MCF 10A (cell line): Measurements from ENCODE around the gene XYLT2. TPM values are rescaled to one million over a fixed set of nuclear protein-coding genes. Genes with fewer than 3 reads are reported as not detected.

ENCODE experiments used
- BruUV-seq: library from RNA; stranded (reverse); fragments of 400-500 nt; replicated peaks from 2 replicates; lab custom pipeline; 2021; lab: Mats Ljungman, UMichigan
- CTCF ChIA-PET: fragments of 300-600 bp; sonication (Branson Sonifier 250); formaldehyde crosslinking; extraction: SDS; loops from one replicate; lab custom pipeline; 2021; ENCODE audit warnings: antibody characterized with exemption, inconsistent platforms; lab: Yijun Ruan, JAX
- POLR2A ChIA-PET: fragments of 300-600, 350-650 bp; sonication (Branson Sonifier 250); formaldehyde crosslinking; extraction: SDS; loops from one replicate; lab custom pipeline; 2020; ENCODE audit warnings: antibody characterized with exemption, inconsistent platforms; lab: Yijun Ruan, JAX
- DNase-seq: peaks from one replicate; pipeline ENCODE4 v3.0.0-alpha.2; 2018; ENCODE audit not compliant: unreplicated experiment
- H3K27ac Mint-ChIP-seq: one replicate; pipeline ENCODE4 v1.8.0; 2022; ENCODE audit warnings: mild to moderate bottlenecking, low read depth, mixed read lengths; ENCODE audit not compliant: unreplicated experiment
- H3K27me3 Mint-ChIP-seq: one replicate; pipeline ENCODE4 v1.8.0; 2022; ENCODE audit warnings: mixed read lengths; ENCODE audit not compliant: insufficient read depth, unreplicated experiment
- H3K36me3 Mint-ChIP-seq: one replicate; pipeline ENCODE4 v1.8.0; 2022; ENCODE audit warnings: mild to moderate bottlenecking, moderate library complexity, mixed read lengths; ENCODE audit not compliant: insufficient read depth, unreplicated experiment
- H3K4me1 Mint-ChIP-seq: one replicate; pipeline ENCODE4 v1.8.0; 2022; ENCODE audit warnings: mixed read lengths; ENCODE audit not compliant: insufficient read depth, unreplicated experiment
- H3K4me3 Mint-ChIP-seq: one replicate; pipeline ENCODE4 v1.8.0; 2022; ENCODE audit warnings: mild to moderate bottlenecking, moderate library complexity, mixed read lengths; ENCODE audit not compliant: unreplicated experiment
- H3K9me3 Mint-ChIP-seq: one replicate; pipeline ENCODE4 v1.8.0; 2022; ENCODE audit warnings: mixed read lengths; ENCODE audit not compliant: unreplicated experiment
- intact Hi-C: fragments of 100-400 bp; cut with micrococcal nuclease; formaldehyde crosslinking; loops from 2 replicates; pipeline ENCODE4 v1.14.1; 2022
- total RNA-seq: library from RNA; stranded (reverse); gene quantifications from 2 replicates; pipeline ENCODE4 v1.2.3, GENCODE V29; 2022
- TF ChIP-seq, protein P1 (sequence below): fragments of 200-600 bp; IDR thresholded peaks from one replicate; pipeline ENCODE4 v1.8.0; 2022; ENCODE audit warnings: antibody characterized with exemption, mild to moderate bottlenecking; ENCODE audit not compliant: unreplicated experiment

XYLT2 gene
- total RNA-seq, 1 experiment from 2014 or later: 9.6 TPM

DNA sequence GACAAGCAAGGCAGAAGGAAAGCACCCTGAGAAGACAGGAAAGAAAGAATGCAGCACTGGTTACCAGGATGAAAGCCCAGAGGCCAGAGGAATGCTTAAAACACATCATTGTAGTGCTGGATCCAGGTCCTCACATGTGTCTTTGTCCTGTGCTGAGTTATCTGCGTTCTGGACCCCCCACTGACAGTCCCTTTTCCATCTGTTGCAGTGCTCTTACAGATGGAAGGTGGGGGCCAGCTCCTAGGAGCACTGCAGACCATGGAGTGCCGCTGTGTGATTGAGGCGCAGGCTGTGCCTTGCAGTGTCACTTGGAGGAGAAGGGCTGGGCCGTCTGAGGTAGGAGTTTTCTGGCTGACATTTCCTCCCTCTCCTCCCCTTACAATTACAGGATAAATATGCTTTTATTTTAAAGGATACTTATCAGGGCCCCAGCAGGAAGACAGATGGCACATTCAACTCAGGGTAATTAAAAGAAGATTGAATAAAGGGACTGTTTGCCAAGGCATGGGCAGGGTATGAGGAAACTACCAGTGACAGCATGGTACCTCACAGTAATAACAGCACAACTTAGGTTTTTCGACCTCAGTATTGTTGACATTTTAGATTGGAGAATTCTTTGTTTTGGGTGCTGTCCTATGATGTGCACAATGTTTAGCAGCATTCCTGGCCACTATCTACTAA is 30.1 kb downstream of the XYLT2 start:
- no peak overlapping the region for H3K4me3 Mint-ChIP-seq
- intact Hi-C loops: no loop called here
- no peaks in the 10 kb centered on the region for H3K27me3 Mint-ChIP-seq
- ChIA-PET CTCF (interaction anchor here (0.8 to 1.2 kb wide), 3 partner anchors 10 to 16 kb away, joined by 3 to 4 read pairs (median 3); no protein-coding TSS in a partner anchor), POLR2A (interaction anchor here (2.1 to 5.9 kb wide), 2 partner anchors 20 to 21 kb away, joined by 10 to 54 read pairs; partner anchors contain the start of gene LRRC59)
- H3K4me1 Mint-ChIP-seq: peaks cover 12% of the 10 kb centered on the region
- H3K9me3 Mint-ChIP-seq: no peaks in the 10 kb centered on the region
- no peak for DNase-seq
- no peak overlapping the region for H3K27ac Mint-ChIP-seq
- no TSS peak for BruUV-seq
- TF ChIP-seq, protein P1, sequence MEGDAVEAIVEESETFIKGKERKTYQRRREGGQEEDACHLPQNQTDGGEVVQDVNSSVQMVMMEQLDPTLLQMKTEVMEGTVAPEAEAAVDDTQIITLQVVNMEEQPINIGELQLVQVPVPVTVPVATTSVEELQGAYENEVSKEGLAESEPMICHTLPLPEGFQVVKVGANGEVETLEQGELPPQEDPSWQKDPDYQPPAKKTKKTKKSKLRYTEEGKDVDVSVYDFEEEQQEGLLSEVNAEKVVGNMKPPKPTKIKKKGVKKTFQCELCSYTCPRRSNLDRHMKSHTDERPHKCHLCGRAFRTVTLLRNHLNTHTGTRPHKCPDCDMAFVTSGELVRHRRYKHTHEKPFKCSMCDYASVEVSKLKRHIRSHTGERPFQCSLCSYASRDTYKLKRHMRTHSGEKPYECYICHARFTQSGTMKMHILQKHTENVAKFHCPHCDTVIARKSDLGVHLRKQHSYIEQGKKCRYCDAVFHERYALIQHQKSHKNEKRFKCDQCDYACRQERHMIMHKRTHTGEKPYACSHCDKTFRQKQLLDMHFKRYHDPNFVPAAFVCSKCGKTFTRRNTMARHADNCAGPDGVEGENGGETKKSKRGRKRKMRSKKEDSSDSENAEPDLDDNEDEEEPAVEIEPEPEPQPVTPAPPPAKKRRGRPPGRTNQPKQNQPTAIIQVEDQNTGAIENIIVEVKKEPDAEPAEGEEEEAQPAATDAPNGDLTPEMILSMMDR: no peak
- H3K36me3 Mint-ChIP-seq: peaks cover 19% of the 10 kb centered on the region

DNA sequence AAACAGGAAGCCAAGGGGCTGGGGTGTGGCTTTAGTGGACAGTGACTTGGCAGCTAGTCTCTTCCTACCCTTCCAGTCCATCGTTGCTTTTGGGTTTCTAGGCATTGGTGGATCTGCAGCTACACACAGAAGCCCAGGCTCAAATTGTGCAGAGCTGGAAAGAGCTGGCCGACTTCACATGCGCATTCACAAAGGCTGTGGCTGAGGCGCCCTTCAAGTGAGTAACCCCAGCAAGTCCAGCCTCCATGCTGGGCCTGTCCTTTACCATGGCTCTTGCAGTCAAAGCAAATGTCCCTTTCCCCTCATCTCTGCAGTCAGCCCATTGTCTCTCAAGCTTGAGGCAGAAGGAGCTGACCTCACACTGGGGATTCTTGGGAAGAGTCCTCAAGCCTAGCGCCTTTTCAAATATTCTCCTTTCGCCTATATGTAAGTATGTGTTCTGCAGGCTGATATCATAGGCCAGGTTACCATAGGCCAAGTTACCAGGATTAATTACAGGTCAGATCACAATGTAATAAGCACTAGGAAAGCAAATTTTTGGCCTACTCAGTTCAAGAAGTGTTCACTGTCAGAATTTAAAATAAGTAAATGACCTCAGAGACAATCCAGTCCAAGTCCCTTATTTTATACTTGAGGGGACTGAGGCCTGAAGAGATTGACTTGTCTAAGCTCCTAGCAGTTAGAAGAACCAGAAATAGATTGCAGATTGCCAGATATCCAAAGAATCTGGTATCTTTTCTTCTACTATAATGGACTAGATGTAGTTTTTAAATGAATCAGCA is 33.6 kb downstream of the XYLT2 start:
- H3K27ac Mint-ChIP-seq: no peak overlapping the region
- H3K4me3 Mint-ChIP-seq: no peak overlapping the region
- BruUV-seq: no TSS peak
- peaks cover 5% of the 10 kb centered on the region for H3K4me1 Mint-ChIP-seq
- CTCF ChIA-PET: interaction anchor here (0.5 to 4.5 kb wide), 4 partner anchors 18 to 316 kb away, joined by 4 to 18 read pairs (median 4); partner anchors contain the start of gene LRRC59
- H3K9me3 Mint-ChIP-seq: no peaks in the 10 kb centered on the region
- TF ChIP-seq, protein P1: no peak
- POLR2A ChIA-PET: interaction anchor here (1.1 to 1.7 kb wide), 2 partner anchors 21 to 49 kb away, joined by 3 to 4 read pairs; no protein-coding TSS in a partner anchor
- intact Hi-C loops: no loop called here
- DNase-seq: no peak
- peaks cover 48% of the 10 kb centered on the region for H3K36me3 Mint-ChIP-seq
- H3K27me3 Mint-ChIP-seq: no peaks in the 10 kb centered on the region

DNA sequence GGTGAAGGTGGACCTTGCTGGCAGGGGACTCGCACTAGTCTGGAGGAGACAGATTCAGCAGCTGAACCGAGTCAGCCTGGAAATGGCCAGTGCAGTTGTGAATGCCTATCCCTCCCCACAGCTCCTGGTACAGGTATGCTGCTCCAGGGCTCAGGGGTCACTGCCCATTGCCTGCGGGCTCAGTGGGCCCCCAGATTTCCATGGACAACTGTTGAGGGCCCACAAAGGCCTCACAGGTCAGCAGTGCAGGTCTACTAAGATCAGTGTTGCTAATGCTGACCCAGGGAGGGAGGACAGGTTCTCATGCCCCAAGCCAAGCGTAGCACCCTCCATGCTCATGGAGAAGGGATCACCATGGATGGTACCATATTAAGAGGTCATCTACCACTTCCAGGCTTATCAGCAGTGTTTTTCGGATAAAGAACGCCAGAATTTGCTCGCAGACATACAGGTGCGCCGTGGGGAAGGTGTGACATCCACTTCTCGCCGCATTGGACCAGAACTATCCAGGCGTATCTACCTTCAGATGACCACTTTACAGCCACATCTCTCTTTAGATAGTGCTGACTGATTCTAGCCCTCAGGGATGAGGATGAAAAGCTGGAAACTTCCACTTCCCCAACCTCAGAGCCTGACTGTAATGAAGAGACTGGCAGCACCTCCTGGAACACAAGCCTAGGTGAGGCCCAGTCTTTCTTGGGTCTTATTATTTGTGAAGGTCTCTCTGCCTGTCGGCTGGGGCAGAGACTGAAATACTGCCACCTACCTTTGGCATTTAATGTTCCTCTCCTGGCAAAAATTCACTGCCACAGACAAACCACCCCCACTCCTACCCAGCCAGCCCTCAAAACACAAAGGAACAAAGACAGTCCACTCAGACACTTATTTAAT is 34.7 kb downstream of the XYLT2 start:
- H3K27ac Mint-ChIP-seq: no peak overlapping the region
- ChIA-PET POLR2A (interaction anchor here (0.8 to 2.5 kb wide), 7 partner anchors 7 to 99 kb away, joined by 3 to 12 read pairs (median 6); partner anchors contain the start of genes EME1, LRRC59 and MRPL27), CTCF (interaction anchor here (0.5 to 4.5 kb wide), 4 partner anchors 16 to 315 kb away, joined by 4 to 37 read pairs (median 11); partner anchors contain the start of gene LRRC59)
- H3K4me3 Mint-ChIP-seq: no peak overlapping the region
- TF ChIP-seq, protein P1: no peak
- no TSS peak for BruUV-seq
- intact Hi-C loops: no loop called here
- H3K27me3 Mint-ChIP-seq: no peaks in the 10 kb centered on the region
- H3K4me1 Mint-ChIP-seq: peaks cover 5% of the 10 kb centered on the region
- peaks cover 59% of the 10 kb centered on the region for H3K36me3 Mint-ChIP-seq
- no peaks in the 10 kb centered on the region for H3K9me3 Mint-ChIP-seq
- DNase-seq: no peak
